Hypothalamus (tissue), 51 donors: ENCODE data around the gene MTFP1.
"Not testable (repeated sequence)": the region's sequence is repeated elsewhere in the genome, so short reads cannot be mapped to it uniquely, and the experiment has no call there.

Experiments used
- DNase-seq, 51 donors: peaks; one replicate each; lab custom pipeline; 2025; lab: John Stamatoyannopoulos, UW

The MTFP1 gene

DNA sequence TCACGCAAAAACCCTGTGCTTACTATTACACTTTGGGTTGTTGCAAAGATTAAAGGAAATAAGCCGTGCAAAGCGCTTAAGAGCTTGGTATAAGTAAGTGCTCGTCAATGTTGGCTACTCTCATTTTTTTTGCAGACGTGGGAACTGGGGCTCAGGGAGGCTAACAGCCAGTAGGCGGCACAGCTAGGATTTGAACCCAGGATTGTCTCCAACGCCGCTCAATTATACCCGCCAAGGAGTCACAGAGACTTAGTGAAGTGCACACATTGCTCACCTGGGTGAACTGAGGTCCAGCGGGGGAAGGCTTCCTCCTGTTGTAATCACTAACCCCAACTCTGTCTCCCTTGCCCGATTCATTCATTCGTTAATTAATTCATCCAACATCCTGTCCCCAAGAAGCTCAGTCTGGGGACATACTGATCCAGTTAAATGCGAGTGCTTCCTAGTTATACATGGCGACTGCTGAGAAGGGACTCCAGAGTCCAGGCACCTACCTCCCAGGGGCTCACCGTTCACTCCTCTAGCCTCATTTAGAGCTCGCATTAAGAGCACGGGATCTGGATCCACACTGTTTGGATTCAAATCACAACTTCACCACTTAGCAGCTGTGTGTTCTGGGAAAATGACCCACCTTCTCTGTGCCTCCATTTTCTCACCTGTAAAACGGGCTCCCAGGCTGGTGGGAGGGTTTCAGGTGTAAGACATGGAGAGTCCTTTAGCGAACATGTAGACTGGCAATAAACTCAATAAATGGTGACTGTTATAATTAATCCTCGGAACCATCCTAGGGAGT lies 838 bp upstream of the MTFP1 start:
- peak in 9 of 51 donors; percentile 21 to 65 (median 48) for DNase-seq

DNA sequence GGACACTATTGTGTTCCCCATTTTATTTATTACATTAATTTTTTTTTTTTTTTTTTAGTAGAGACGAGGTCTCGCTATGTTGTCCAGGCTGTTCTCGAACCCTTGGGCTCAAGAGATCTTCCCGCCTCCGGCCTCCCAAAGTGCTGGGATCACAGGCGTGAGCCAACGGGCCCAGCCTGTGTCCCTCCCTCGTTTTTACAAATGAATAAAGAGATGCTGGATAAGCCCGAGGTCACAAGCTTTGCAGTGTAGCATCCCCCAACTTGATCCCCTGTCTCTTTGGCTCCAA lies 297 bp upstream of the MTFP1 start:
- no peak for DNase-seq

DNA sequence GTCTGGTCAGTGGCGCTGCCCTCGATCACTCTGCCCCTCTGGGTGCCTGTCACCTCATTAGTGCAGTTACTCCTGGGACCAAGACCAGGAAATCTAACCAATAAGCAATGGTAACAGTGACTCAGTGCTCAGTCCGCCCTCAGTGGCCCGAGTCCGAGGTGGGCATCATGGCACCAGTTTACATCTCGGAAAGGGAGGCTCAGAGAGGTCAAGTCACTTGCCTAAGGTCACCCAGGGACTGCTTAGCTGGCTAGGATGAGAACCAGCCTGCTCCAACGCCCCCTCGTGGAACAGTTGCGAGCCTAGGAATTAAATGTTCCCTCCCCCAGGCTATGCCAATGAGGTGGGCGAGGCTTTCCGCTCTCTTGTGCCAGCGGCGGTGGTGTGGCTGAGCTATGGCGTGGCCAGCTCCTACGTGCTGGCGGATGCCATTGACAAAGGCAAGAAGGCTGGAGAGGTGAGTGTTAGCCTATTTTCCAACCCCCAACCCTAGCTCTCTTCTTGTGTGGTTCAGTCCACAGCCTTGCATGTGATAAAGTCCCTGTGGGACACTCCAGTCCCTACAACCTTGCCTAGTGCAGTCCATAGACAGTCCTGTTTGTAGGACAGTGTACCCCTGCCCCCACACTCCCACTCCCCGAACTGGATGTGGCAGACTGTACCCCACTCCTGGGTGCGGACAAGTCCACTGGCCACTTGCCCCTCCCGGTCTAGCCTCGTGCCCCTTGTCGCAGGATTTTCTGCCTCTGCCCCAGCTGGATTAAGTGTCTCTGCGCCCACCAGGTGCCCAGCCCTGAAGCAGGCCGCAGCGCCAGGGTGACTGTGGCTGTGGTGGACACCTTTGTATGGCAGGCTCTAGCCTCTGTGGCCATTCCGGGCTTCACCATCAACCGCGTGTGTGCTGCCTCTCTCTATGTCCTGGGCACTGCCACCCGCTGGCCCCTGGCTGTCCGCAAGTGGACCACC lies 1.1 kb downstream of the MTFP1 start:
- DNase-seq, result peak in 44 of 51 donors; percentile 9 to 84 (median 49)

DNA sequence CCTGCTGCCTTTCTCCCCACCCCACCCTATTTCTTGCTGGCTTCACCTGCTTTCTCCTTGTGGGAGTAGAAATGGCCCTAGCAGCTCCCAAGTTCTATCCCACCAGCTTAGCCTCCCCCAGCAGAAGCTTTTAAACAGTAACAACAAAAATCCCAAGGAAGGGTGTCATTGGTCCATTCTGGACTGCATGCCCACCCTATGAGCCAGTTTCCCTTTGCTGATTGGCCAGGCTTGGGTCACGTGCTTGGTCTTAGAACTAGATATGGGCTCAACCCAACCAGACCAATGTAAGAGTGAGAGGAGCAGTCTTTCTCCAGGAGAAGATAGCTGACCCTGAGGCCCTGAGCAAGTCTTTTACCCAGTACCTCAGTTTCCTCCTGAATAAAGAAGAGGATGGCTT lies 2.3 kb downstream of the MTFP1 start:
- no peak for DNase-seq

DNA sequence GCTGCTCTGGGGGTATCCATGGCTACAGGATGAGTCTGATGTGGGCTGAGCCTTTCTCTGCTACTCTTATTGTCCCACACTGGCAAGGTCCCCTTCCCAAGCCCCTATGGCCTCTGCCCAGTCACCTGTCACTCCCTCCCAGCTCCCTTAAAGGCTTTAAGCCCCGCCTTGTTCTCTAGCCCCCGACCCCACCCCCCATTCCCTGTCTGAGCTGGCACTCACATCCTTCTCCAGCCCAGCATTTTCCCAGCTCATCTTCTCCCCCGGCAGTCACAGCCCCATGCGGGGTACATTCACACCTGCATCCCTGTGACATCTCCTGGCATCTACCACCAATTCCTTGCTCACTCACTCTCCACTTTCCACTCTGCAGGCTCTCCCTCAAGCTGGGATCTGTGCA lies 4.3 kb downstream of the MTFP1 start:
- no peak for DNase-seq

DNA sequence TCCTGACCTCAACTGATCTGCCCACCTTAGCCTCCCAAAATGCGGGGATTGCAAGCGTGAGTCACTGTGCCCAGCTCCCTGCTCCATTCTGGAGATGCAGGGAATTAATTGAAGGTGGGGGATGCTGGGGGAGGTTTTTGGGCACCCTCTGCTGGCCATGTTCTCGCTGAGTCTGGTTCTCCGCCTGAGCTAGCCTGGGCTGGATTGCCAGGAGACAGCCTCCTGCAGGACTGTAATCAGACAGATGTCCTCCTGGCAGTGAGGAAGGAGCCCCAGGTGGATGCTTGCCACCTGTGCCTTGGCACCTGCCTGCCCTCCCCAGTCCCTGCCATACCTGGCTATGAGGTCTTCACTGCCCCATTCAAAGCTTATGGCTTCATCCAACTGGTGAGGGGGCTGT lies 5.4 kb downstream of the MTFP1 start:
- DNase-seq, result no peak

DNA sequence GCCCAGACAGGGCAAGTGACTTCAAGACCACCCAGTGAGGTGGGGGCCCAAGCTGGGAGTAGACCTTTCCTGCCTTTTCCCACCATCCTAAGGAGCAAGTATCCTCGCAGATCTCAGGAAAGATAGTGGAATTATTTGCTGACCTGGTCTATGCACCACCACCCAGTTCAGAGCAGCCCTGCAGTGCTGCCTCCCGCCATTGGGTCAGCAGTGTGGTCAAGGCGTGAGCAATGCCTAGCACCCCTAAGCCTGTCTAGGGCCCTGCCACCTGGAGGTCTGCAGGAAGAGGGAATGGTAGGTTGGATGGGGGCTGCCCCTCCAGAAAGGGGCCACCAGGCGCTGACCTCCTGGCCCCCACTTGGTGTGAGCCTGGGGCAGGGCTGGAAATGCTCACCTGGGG lies 6.5 kb downstream of the MTFP1 start:
- DNase-seq, result no peak

DNA sequence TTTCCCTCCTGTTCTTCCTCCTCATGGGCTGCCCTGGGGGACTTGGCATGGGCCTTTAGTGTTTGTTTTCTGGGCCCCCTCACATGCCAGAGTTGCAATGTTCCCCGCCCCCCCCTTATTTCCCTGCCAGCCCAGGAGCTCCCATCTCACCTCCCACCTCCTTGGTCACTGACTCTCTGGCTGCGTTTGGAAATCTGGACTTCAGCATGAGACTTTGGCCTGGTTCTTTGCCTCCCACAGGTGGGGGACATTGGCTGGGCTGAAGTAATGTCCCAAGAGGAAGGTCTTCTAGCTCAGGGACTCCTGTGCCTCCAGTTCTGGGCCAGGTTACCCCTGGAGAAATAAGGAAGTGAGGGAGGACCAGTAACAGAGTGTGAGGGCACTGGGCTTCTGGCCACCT lies 7.0 kb downstream of the MTFP1 start:
- no peak for DNase-seq

DNA sequence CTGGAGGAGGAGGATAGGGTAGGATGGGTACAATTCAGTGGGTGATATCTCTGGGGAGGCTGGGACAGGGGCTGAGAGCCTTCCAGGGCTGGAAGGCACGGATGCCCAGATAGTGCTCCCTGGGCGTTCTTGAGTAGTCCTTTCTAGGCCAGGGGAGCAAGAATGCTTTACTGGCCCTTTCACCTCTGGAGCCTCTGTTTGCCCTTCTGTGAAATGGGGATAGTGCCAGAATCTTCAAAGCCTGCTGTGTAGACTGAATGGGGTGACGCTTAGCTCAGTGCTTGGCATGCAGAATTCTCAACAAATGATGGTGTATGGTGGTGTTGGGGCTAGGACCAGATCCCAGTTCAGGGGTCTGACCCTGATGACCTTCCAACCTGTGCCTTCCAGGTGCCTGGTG lies 7.7 kb downstream of the MTFP1 start:
- DNase-seq, result no peak

DNA sequence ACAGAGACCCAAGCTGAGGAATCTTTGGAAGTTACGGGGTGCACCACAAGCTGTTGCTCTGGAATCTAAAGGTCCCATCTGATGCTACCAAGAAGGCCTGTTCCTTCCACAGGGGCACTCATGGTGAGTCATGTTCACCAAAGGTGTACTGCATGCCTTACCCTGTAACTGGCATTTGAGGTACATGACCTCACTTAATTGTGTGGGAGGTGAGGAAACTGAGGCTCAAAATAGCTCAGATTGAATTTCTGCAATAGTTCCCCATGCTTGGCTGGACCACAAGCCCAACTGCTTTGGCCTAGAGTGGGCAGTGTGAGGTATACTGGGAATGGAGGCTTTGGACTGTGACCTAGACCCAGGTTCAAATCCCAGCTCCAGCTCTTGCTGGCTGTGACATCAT lies 8.2 kb downstream of the MTFP1 start:
- DNase-seq, result no peak

DNA sequence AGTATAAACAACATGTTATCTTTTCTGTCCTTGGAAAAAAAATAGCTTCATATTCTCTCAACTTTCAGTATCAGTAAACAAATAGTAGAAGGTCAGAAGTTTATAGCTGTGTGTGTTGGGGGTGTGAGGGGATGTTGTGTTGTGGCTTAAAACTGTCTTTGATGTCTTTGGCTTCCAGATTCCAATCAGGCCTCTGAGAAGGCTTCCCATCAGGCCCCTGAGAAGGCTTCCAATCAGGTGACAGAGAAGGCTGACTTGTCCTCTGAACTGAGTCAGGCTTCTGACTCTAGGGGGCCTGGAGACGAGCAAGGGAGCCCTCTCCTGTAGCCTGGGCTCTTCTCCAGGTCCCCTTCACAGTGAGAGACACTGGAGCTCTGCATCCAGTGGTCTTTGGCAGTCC lies 9.3 kb downstream of the MTFP1 start:
- no peak for DNase-seq

DNA sequence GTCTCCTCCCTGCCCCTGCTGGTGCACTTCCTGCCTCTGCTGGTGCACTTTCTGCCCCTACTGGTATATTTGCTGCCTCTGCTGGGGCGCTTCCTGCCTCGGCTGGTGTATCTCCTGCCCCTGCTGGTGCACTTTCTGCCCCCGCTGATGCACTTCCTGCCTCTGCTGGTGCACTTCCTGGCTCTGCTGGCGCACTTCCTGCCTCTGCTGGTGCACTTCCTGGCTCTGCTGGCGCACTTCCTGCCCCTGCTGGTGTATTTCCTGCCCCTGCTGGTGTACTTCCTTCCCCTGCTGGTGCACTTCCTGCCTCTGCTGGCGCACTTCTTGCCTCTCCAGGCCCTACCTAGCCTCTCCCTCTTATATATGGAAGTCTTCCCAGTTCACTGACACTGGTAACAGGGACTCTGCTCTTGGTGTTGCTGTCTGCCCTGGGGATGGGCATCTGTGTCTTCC lies 10.1 kb downstream of the MTFP1 start:
- no peak for DNase-seq

DNA sequence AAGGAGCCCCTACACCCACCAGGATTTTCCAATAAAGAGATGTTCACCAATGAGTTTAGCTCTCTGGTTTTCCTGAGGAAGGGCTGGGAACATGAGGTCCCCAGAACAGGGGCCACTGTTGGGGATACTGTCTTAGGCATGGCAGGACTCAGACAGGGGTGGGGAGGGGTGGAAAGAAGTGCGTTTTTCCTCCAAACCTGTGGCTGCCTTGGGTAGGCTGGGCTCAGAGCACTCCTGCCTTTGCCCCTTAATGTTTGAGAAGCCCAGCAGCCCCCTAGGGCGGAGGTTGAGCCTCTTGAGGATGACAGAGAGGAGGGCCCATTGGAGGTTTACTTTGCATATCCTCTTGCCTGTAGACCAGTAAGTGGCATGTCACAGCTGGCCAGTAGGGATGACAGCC lies 10.6 kb downstream of the MTFP1 start:
- DNase-seq, result no peak

DNA sequence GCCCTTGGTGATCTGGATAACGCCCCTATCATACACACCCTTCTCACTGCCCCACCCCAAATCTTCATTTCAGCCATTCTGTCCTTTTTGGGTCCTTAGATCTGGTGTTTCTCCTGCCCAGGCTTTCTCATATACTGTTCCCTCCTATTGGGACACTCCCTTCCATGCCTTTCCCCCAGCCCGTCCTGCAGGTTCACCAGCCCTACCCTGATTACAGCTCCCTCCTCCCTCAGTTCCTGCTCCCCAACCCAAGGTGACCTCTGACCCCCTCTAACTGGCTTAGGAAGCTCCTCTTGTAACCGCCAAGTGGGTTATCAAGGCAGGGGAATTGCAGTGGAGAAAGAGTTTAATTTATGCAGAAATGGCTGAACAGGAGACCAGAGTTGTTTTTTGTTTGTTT lies 13.0 kb downstream of the MTFP1 start:
- DNase-seq, result no peak

DNA sequence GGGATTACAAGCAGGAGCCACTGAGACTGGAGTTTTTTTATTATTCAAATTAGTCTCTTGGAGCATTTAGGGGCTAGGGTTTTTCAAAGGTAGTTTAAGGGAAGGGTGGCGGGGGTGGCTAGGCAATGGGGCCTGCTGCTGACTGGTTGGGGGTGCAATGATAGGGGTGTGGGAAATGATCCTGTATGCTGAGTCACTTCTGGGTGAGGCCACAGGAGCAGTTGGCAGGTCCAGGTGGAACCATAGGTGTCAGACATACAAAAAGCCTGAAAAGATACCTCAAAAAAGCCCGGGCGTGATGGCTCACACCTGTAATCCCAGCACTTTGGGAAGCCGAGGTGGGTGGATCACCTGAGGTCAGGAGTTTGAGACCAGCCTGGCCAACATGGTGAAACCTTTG lies 13.7 kb downstream of the MTFP1 start:
- DNase-seq, result no peak

DNA sequence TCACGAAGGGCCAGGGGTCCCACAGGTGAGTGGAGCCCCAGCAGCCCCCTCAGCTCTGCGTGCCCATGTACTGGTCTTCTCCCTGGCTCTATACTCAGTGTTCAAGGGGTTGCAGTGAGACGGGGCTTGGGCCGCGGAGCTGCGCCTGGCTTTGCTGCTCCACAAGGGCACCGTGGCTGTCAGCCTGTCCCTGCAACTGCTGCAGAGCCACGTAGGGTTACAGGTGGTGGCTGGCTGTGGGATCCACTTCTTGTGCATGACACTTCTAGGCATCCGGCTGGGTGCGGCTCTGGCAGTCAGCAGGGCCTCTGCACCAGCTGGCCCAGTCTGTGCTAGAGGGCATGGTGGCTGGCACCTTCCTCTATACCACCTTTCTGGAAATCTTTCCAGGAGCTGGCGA lies 14.3 kb downstream of the MTFP1 start:
- DNase-seq, result no peak

DNA sequence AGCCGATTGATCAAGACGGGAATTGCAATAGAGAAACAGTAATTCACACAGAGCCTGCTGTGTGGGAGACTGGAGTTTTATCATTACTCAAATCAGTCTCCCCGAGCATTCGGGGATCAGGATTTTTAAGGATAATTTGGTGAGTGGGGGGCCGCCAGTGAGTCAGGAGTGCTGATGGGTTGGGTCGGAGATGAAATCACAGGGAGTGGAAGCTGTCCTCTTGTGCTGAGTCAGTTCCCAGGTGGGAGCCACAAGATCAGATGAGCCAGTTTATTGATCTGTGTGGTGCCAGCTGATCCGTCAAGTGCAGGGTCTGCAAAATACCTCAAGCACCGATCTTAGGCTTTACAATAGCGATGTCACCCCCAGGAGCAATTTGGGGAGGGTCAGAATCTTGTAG lies 15.5 kb downstream of the MTFP1 start:
- no peak for DNase-seq

DNA sequence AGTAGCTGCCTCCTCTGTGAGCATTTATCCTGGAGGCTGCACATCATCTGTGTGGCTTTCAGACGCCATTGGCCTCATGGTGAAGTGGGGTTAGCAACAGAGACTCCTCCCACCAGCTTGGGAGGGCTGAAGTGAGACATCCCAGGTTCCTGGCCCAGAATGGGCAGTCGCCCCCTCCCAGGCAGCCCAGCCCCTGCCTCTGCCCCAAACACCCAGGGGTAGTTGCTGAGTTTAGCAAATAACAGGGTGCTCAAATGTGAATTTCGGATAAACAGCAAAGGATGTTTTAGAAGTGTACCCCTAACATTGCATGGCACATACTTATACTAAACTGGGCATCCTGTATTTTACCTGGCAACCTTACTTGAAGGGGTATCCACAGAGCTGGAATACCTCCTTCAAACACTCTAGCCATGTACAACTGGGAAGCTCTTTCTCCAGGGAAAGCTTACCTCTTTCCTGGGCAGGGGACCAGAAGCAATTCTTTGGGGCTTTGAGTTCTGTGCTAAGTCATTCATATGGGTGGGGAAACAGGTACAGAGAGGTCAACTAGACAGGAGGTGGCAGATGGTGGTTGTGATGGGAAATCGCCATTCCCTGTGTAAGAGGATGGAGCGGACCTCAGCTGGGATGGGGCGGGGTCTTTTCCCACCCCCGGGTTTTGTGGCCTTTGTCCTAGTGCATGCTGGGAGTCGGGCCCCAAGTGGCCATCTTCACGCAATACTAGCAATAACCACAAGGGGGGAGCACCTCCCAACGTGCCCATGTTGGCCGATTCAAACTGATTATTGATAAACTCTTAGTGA lies 19.3 kb downstream of the MTFP1 start:
- peak in 40 of 51 donors; percentile 6 to 73 (median 24) for DNase-seq

DNA sequence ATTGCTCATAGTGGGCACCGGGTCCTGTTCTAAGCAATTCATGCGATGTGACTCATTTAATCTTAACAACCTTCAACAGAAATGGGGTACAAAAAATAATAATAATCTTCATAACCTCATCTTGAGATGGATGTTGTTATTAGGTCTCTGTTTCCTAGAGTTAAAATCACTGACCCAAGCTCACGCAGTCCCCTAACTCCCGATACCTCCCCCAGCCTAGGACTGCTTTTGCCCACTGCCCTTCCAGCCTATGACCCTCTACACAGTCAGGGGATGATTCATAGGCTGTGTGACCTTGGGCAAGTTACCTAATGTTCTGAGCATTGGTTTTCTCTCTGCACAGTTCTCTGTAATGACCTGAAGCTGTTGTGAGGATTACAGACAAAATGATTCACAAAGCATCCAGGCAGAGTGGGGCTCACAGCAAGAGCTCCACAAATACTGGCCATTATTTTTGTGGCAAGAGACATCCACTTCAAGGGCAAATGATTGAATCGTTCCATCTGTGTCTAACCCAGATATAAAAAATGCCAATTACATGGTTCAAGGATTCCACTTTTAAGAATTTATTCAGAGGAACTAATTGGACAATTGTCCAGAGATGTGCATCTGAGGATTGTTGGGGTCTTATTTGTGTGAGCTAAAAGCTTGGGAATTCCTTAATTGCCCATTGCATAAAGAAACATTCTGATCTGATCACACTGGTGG lies 20.0 kb downstream of the MTFP1 start:
- DNase-seq, result no peak

DNA sequence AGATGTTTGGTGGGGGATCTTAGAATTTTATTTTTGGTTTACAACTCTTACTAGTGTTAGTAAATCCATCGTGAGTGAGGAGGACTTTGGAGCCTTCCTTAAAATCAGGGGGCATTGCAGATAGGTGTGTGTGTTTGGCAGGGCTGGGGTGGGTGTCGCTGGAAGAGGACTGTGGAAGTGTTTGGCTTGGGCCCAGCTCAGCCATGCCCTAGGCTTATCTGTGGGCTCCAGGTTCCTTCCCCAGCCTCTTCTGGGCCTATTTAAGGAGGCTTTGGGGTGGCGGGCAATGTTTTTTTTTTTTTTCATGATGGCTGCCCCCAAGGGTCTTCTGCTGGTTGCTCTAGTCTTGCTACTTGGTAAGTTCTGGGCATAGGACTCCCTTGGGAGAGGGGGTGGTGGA lies 22.1 kb downstream of the MTFP1 start:
- no peak for DNase-seq

DNA sequence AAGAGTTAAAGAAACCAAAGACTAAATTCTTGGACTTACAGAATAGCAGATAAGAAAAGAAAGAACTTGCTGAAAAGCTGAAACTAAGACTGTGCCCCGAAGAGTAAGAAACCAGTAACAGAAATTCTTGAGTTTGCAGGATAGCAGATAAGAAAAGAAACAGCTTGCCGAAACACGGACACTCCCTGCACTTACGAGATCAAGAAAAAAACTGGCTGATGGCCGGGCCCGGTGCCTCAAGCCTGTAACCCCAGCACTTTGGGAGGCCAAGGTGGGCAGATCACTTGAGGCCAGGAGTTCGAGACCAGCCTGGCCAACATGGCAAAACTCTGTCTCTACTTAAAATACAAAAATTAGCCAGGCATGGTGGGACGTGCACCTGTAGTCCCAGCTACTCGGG lies 25.9 kb downstream of the MTFP1 start:
- DNase-seq, result not testable (repeated sequence)
